BE2C (cell line): ENCODE results near the gene ARHGAP19.

Source experiments
- DNase-seq: peaks from one replicate; pipeline ENCODE4 v3.0.0-alpha.2; 2020
- H3K27me3 ChIP-seq: fragments of 250-450 bp; sonication (Bioruptor Pico); 2 replicates; pipeline ENCODE4 v1.5.1; 2020; ENCODE audit warnings: mild to moderate bottlenecking
- H3K36me3 ChIP-seq: fragments of 250-450 bp; sonication (Bioruptor Pico); 2 replicates; pipeline ENCODE4 v1.5.1; 2020; ENCODE audit warnings: mild to moderate bottlenecking
- H3K4me1 ChIP-seq: fragments of 250-450 bp; sonication (Bioruptor Pico); 2 replicates; pipeline ENCODE4 v1.5.1; 2020
- H3K4me3 ChIP-seq: 2 replicates; pipeline ENCODE4 v1.5.1; 2011; ENCODE audit warnings: low read depth, low read length
- H3K9me3 ChIP-seq: fragments of 250-450 bp; sonication (Bioruptor Pico); 2 replicates; pipeline ENCODE4 v1.5.1; 2020
- TF ChIP-seq, protein P1 (sequence below): IDR thresholded peaks from 2 replicates; pipeline ENCODE4 v1.5.1; 2012; ENCODE audit warnings: mild to moderate bottlenecking, low read depth, low read length

Gene ARHGAP19

DNA sequence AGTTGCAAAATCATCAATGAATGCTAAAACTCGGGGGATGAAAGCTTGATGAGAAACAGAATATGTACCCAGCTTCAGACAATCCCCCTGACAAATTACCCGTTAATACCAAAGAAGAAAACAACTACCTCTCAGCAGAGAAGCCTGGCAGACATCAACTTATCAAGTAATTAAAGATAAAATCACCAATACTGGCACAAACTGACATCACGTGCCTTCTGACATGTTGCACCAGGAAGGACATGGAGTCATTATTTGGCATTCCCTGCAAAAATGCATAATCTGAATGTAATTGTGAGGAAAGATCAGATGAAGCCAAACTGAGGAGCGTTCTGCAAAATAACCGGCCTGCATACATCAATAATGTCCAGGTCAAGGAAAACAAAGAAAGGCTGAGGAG is 114.4 kb downstream of the ARHGAP19 start:
- peaks cover 10% of the 10 kb centered on the region for H3K4me1 ChIP-seq
- H3K27me3 ChIP-seq, result no peaks in the 10 kb centered on the region
- H3K4me3 ChIP-seq, result no peak overlapping the region
- TF ChIP-seq, protein P1, sequence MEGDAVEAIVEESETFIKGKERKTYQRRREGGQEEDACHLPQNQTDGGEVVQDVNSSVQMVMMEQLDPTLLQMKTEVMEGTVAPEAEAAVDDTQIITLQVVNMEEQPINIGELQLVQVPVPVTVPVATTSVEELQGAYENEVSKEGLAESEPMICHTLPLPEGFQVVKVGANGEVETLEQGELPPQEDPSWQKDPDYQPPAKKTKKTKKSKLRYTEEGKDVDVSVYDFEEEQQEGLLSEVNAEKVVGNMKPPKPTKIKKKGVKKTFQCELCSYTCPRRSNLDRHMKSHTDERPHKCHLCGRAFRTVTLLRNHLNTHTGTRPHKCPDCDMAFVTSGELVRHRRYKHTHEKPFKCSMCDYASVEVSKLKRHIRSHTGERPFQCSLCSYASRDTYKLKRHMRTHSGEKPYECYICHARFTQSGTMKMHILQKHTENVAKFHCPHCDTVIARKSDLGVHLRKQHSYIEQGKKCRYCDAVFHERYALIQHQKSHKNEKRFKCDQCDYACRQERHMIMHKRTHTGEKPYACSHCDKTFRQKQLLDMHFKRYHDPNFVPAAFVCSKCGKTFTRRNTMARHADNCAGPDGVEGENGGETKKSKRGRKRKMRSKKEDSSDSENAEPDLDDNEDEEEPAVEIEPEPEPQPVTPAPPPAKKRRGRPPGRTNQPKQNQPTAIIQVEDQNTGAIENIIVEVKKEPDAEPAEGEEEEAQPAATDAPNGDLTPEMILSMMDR, result no peak
- DNase-seq, result no peak
- H3K36me3 ChIP-seq, result no peaks in the 10 kb centered on the region
- H3K9me3 ChIP-seq, result no peaks in the 10 kb centered on the region

DNA sequence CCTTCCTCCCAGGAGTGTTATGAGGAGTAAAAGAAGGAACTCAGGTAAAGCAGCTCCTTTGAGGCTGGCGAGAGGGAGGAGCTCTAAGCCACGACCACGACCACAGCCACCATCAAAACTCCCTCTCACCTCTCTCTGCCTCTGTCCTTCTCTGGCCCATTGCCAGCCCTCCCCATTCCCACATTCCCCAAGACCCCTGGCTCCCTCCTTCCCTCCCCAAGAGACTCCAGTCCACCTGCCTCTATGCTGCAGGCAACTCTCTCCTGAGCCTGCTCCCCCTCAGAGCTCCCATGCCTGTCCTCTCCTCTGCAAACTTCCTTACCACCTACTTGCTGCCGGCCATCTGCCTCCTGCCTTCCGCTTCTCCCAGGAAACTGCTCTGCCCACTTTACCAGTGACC is 116.2 kb downstream of the ARHGAP19 start:
- TF ChIP-seq, protein P1, result no peak
- H3K36me3 ChIP-seq, result no peaks in the 10 kb centered on the region

DNA sequence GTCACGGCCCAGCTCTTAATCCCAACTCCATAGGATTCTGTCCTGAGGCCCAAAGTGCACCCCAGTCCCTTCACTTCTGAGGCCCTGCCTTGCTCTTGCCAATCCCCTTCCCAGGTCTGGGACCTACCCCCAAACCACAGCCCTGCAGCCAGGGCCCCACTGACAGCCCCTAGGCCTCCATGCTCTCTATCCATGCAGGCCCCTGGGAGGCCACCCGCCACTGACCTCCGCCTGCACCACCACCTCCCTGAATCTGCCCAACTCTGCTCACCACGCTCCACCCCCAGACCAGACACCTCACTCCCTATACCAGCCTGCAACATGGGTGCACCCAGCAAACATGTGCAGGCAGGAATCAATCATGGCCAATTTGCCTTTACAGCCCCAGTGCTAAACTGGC is 116.9 kb downstream of the ARHGAP19 start:
- H3K9me3 ChIP-seq, result no peaks in the 10 kb centered on the region
- H3K4me1 ChIP-seq, result peaks cover 4% of the 10 kb centered on the region; the same call in 1 of the 2 replicates
- no peaks in the 10 kb centered on the region for H3K27me3 ChIP-seq
- TF ChIP-seq, protein P1, result no peak
- no peaks in the 10 kb centered on the region for H3K36me3 ChIP-seq
- DNase-seq, result no peak
- H3K4me3 ChIP-seq, result no peak overlapping the region

More for the DNA sequence above, 116.2 kb downstream of the ARHGAP19 start:
- Histone ChIP-seq H3K4me1 (peaks cover 9% of the 10 kb centered on the region), H3K27me3 (no peaks in the 10 kb centered on the region), H3K9me3 (no peaks in the 10 kb centered on the region), H3K4me3 (no peak overlapping the region)
- no peak for DNase-seq

DNA sequence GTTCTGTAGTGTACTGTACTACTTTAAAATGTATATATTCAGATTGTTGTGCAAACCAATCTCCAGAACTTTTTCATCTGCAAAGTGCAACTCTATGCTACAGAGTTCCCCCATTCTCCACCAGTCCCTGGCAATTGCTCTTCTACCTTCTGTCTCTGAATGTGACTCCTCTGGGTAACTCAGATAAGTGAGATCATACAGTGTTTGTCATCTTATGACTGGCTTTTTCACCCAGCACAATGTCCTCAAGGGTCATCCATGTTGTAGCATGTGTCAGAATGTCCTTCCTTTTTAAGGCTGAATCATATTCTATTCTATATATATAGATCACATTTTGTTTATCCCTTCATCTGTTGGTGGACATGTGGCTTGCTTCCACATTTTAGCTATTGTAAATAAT is 117.5 kb downstream of the ARHGAP19 start:
- Histone ChIP-seq H3K4me3 (no peak overlapping the region), H3K4me1 (peaks cover 4% of the 10 kb centered on the region; the same call in 1 of the 2 replicates), H3K27me3 (no peaks in the 10 kb centered on the region), H3K9me3 (no peaks in the 10 kb centered on the region), H3K36me3 (no peaks in the 10 kb centered on the region)
- TF ChIP-seq, protein P1, result no peak
- DNase-seq, result no peak

DNA sequence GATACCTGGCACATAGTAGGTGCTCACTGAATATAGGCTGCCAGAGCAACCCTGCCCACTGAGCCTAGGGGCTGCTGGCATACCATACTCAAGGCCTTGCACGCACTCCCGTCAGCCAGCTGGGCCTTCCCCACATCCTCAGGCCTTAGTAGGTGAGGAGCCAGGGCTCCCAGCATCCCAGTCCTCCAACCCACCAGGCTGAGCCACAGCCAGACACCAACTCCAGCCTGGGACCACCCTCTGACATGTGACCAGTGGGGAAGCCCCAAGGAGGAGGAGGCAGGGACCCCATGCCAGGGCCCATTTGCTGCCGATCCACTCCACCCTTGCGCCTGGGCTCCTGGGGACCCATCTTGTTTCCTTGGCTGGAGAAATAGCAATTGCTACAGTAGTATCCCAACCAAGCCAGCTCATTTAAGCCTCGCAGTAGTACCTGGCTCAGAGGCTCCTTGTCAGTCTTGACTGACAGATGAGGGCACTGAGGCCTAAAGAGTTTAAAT is 118.1 kb downstream of the ARHGAP19 start:
- TF ChIP-seq, protein P1, result no peak
- no peak for DNase-seq
- peaks cover 4% of the 10 kb centered on the region; the same call in 1 of the 2 replicates for H3K4me1 ChIP-seq
- H3K9me3 ChIP-seq, result no peaks in the 10 kb centered on the region
- no peak overlapping the region for H3K4me3 ChIP-seq
- H3K36me3 ChIP-seq, result no peaks in the 10 kb centered on the region
- H3K27me3 ChIP-seq, result no peaks in the 10 kb centered on the region

DNA sequence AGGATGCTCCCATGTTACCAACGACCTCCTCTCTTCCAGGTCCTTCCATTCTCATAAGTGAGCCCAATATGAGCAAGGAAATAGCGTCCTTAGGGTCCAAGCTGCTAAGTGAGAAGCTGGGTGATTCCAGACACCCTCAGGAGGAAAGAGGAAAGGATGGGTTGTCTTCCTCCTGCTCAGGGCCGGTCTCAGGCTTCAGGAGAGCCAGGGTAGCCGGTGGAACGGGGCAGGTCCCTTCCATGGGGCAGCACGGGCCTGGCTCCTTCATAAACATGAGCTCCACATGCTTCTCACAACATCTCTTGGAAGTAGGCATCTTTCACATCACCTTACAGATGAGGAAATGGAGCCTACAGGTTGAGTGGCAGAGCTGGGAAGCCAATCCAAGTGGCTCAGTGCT is 119.4 kb downstream of the ARHGAP19 start:
- Histone ChIP-seq H3K9me3 (no peaks in the 10 kb centered on the region), H3K27me3 (no peaks in the 10 kb centered on the region), H3K4me3 (no peak overlapping the region), H3K4me1 (peaks cover under 1% of the 10 kb centered on the region; the same call in 1 of the 2 replicates), H3K36me3 (no peaks in the 10 kb centered on the region)
- TF ChIP-seq, protein P1, result no peak
- no peak for DNase-seq
